ENCODE results near the gene SLC35G2.

- no peak for TF ChIP-seq CTCF (IDR thresholded peaks at IDR 0.05)
- no peak for TF ChIP-seq EP300 (IDR thresholded peaks at IDR 0.05)
- no peak for TF ChIP-seq POLR2AphosphoS5 (IDR thresholded peaks at IDR 0.05)
- no peak for TF ChIP-seq POLR2A (IDR thresholded peaks at IDR 0.05)
Observed at GRCh38 chr3:136778865-136779264, 40.1 kb upstream of the SLC35G2 start.

Data from gastroesophageal sphincter (tissue), 3 donors.